Spinal cord (tissue), 10 donors: Measurements from ENCODE around the gene UBTF. TPM values are rescaled to one million over a fixed set of nuclear protein-coding genes. Genes with fewer than 3 reads are reported as not detected.
"Not testable (repeated sequence)": the region's sequence is repeated elsewhere in the genome, so short reads cannot be mapped to it uniquely, and the experiment has no call there.

Experiments used
- DNase-seq, 6 donors: peaks; one replicate each; pipeline versions ENCODE4 v3.0.0 to v3.0.0-alpha.2; 2013 to 2015; ENCODE audit warnings: low spot score in 6 of 6, low read depth in 4 of 6
- H3K27ac ChIP-seq: one replicate; pipeline ENCODE4 v1.5.1; 2013; ENCODE audit warnings: low read depth, low read length, control low read depth
- H3K27me3 ChIP-seq: one replicate; pipeline ENCODE4 v1.6.1; 2013; ENCODE audit warnings: low read length; ENCODE audit not compliant: control insufficient read depth, insufficient read depth
- H3K36me3 ChIP-seq: one replicate; pipeline ENCODE4 v1.6.1; 2013; ENCODE audit warnings: low read length; ENCODE audit not compliant: control insufficient read depth, insufficient read depth
- H3K4me1 ChIP-seq: one replicate; pipeline ENCODE4 v1.6.1; 2013; ENCODE audit warnings: low read length; ENCODE audit not compliant: control insufficient read depth, insufficient read depth
- H3K4me3 ChIP-seq: one replicate; pipeline ENCODE4 v1.5.1; 2013; ENCODE audit warnings: low read depth, low read length, control low read depth
- H3K9me3 ChIP-seq: one replicate; pipeline ENCODE4 v1.6.1; 2013; ENCODE audit warnings: low read length; ENCODE audit not compliant: control insufficient read depth, insufficient read depth
- WGBS: methylation state at CpG from one replicate; pipeline ENCODE4 v1.1.5; 2013; ENCODE audit warnings: missing lambda C conversion rate; ENCODE audit not compliant: insufficient coverage; 5-methylcytosine and 5-hydroxymethylcytosine counted together
- polyA plus RNA-seq, 2 donors: library from polyadenylated mRNA; unstranded; fragments of 120-200 nt; gene quantifications; one replicate each; pipeline ENCODE4 v1.2.1, GENCODE V29; 2013; ENCODE audit not compliant: insufficient read length in 2 of 2
- total RNA-seq, 2 donors: library from RNA; depleted of rRNA in 1 of 2; stranded (reverse); fragments of 120-200 nt in 1 of 2; fragments of >200 nt in 1 of 2; gene quantifications; one replicate each; pipeline versions ENCODE4 v1.2.3 to v1.2.4, GENCODE V29; 2013 to 2014
- donor health status: healthy.

UBTF gene
- total and polyA plus RNA-seq, 4 donors = 48.6 to 127 (median 112) TPM

DNA sequence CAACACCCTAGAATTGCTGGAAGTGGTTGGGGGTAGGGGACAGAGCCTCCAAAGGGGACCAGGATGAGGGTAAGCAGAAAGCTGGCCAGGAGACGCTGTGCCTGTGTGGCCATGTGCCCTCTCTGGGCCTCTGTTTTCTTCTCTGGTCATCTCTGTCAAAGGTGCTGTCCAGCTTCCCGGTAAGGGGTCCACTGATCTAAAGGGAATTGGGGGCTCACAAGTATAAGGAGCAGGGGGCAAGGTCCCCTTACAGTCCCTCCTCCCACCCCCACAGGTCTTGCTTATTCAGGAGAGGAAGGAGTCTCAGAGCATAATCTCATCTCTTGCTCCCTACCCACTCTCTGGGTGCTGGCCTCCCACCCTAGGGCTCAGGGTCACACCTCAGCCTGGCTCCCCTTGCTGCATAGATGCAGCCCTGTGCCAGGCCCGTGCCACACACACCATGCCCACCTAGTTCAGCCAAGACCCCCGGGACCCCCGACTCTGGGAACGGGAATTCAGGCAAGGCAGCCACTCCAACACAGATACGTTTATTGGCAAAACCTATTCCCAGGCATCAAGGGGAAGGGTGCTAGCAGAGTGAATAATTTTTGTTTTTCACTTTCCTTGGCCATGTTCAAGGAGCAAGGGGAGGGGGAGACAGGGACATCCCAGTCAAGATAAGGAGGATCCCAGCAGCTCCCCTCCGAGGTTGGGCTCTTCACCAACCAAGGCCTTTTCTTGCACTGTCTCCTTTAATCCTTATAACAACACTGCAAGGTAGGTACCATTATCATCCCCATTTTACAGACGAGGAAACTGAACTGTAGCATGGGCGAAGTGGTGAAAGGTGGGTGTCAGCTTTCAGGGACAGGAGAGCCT is 28.6 kb upstream of the UBTF start:
- no peak overlapping the region for H3K4me3 ChIP-seq
- no peak overlapping the region for H3K27ac ChIP-seq
- no peak for DNase-seq
- H3K27me3 ChIP-seq = no peaks in the 10 kb centered on the region
- WGBS = 80% methylated on average over 1 of the region's 10 CpGs
- H3K36me3 ChIP-seq = no peaks in the 10 kb centered on the region
- H3K4me1 ChIP-seq = peaks cover 8% of the 10 kb centered on the region
- H3K9me3 ChIP-seq = no peaks in the 10 kb centered on the region

- Histone ChIP-seq H3K27ac (no peak overlapping the region), H3K4me1 (peaks cover 8% of the 10 kb centered on the region), H3K4me3 (no peak overlapping the region), H3K27me3 (no peaks in the 10 kb centered on the region), H3K36me3 (no peaks in the 10 kb centered on the region), H3K9me3 (no peaks in the 10 kb centered on the region)
- no peak for DNase-seq
- WGBS = 65% methylated on average over 7 of the region's 7 CpGs
Measured at GRCh38 chr17:44247440-44247841, 28.0 kb upstream of the UBTF start.

- no peak overlapping the region for H3K27ac ChIP-seq
- no peaks in the 10 kb centered on the region for H3K36me3 ChIP-seq
- no peaks in the 10 kb centered on the region for H3K9me3 ChIP-seq
- H3K4me3 ChIP-seq = no peak overlapping the region
- H3K4me1 ChIP-seq = peaks cover under 1% of the 10 kb centered on the region
- whole genome bisulfite sequencing = 57% methylated on average over 2 of the region's 6 CpGs
- no peak for DNase-seq
- H3K27me3 ChIP-seq = no peaks in the 10 kb centered on the region
Measured at GRCh38 chr17:44241106-44241624, 21.7 kb upstream of the UBTF start.

DNA sequence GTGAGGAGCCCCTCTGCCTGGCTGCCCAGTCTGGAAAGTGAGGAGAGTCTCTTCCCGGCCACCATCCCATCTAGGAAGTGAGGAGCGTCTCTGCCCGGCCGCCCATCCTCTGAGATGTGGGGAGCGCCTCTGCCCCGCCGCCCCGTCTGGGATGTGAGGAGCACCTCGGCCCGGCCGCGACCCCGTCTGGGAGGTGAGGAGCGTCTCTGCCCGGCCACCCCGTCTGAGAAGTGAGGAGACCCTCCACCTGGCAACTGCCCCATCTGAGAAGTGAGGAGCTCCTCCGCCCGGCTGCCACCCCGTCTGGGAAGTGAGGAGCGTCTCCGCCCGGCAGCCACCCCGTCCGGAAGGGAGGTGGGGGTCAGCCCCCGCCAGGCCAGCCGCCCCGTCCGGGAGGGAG is 18.4 kb upstream of the UBTF start:
- not testable (repeated sequence) for H3K9me3 ChIP-seq, H3K27ac ChIP-seq, H3K36me3 ChIP-seq, H3K27me3 ChIP-seq, H3K4me1 ChIP-seq, DNase-seq, H3K4me3 ChIP-seq
- WGBS = 90% methylated on average over 6 of the region's 28 CpGs

DNA sequence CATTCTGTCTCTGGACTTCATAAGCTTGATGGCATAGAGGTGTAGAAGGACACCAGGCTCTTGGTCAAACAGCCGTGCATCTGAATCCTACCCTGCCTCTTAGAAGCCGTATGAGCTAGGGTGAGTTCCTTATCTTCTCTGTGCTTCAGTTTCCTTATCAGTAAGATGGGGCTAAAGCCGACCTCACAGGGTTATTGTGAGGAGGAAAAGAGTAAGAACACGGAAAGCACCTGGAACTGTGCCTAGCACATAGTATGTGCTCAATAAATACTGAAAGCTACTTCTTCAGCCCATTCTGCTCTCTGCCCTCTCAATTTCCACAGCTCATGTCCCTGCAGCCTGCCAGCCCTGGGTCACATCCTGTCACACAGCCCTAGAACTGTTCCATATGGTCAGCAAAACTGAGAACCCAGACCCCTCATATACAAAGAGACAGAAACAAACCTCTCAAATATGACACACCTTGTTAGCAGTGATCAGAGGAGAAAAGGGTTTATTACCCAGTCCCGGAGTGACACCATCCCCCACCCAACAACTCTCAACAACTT is 17.0 kb upstream of the UBTF start:
- Histone ChIP-seq H3K4me3 (no peak overlapping the region), H3K27ac (no peak overlapping the region), H3K4me1 (no peaks in the 10 kb centered on the region), H3K36me3 (no peaks in the 10 kb centered on the region), H3K27me3 (no peaks in the 10 kb centered on the region), H3K9me3 (no peaks in the 10 kb centered on the region)
- 75% methylated on average over 1 of the region's 5 CpGs for WGBS
- no peak for DNase-seq

DNA sequence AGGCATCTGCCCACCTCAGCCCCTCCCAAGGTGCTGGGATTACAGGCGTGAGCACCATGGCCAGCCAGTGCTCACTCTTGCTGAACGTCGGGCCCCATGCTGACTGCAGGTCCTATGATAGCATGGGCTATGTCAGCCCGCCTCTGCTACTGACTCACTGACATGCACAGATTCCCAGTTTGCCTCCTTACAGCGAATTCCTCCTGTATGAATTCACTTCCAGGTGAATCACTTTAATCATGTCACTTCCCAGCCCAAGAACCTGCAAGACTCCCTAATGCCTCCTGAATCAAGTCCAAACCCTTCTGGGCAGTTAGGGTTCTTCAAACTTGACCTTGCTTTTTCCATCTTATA is 16.1 kb upstream of the UBTF start:
- no peaks in the 10 kb centered on the region for H3K4me1 ChIP-seq
- H3K4me3 ChIP-seq = no peak overlapping the region
- WGBS = 72% methylated on average over 5 of the region's 5 CpGs
- no peaks in the 10 kb centered on the region for H3K27me3 ChIP-seq
- no peaks in the 10 kb centered on the region for H3K9me3 ChIP-seq
- no peaks in the 10 kb centered on the region for H3K36me3 ChIP-seq
- DNase-seq = no peak
- no peak overlapping the region for H3K27ac ChIP-seq

- no peaks in the 10 kb centered on the region for H3K27me3 ChIP-seq
- H3K27ac ChIP-seq = no peak overlapping the region
- no peaks in the 10 kb centered on the region for H3K9me3 ChIP-seq
- no peak for DNase-seq
- H3K36me3 ChIP-seq = no peaks in the 10 kb centered on the region
- WGBS = no CpG with 5 or more reads among the region's 5 CpGs
- no peak overlapping the region for H3K4me3 ChIP-seq
- no peaks in the 10 kb centered on the region for H3K4me1 ChIP-seq
Measured at GRCh38 chr17:44233582-44233981, 14.1 kb upstream of the UBTF start.

- no peak overlapping the region for H3K4me3 ChIP-seq
- H3K36me3 ChIP-seq = no peaks in the 10 kb centered on the region
- H3K27ac ChIP-seq = no peak overlapping the region
- H3K27me3 ChIP-seq = no peaks in the 10 kb centered on the region
- H3K4me1 ChIP-seq = no peaks in the 10 kb centered on the region
- DNase-seq = no peak
- WGBS = 96% methylated on average over 4 of the region's 7 CpGs
- no peaks in the 10 kb centered on the region for H3K9me3 ChIP-seq
Measured at GRCh38 chr17:44232061-44232460, 12.6 kb upstream of the UBTF start.

DNA sequence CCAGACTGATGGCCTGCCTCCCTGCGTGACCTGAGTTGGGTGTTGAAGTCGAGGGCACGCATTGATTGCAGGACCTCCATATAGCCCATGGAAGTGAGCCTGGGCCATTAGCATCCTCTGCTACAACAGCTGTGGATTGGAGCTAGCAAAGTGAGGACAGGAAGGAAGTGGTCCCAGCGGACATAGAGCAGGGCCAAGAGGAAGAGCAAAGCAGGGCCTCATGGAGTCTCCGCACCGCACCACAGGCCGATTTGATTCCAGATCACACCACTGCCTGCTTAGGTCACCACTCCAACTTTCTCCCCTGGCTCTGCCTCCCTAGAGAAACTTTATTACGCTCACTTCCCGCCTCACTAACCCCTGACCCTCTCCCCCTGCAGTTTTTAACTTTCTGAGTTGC is 10.7 kb upstream of the UBTF start:
- no peak for DNase-seq
- no peak overlapping the region for H3K27ac ChIP-seq
- H3K4me3 ChIP-seq = no peak overlapping the region
- H3K9me3 ChIP-seq = no peaks in the 10 kb centered on the region
- H3K36me3 ChIP-seq = no peaks in the 10 kb centered on the region
- H3K4me1 ChIP-seq = no peaks in the 10 kb centered on the region
- WGBS = 85% methylated on average over 8 of the region's 9 CpGs
- no peaks in the 10 kb centered on the region for H3K27me3 ChIP-seq

DNA sequence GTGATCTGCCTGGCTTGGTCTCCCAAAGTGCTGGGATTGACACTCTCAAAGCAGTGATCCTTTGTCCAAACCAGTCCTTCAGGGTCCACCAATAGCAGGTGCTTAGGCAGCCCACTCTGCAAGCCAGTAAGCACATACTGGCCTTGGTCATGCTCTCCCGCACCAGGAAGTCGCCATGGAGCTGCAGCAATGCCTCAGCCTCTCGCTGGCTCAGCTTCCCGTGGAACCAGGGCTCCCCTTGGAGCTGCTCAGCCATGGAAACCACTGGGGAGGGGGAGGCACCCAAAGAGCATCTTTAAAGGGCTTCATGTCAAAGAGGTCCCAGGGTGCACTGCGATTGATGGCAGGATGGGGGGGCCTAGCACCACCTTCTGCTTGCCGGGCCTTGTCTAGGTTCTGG is 9.6 kb upstream of the UBTF start:
- no peaks in the 10 kb centered on the region for H3K9me3 ChIP-seq
- peaks cover 6% of the 10 kb centered on the region for H3K4me1 ChIP-seq
- no peak overlapping the region for H3K4me3 ChIP-seq
- H3K27me3 ChIP-seq = no peaks in the 10 kb centered on the region
- no peaks in the 10 kb centered on the region for H3K36me3 ChIP-seq
- DNase-seq = no peak
- no peak overlapping the region for H3K27ac ChIP-seq
- 56% methylated on average over 6 of the region's 6 CpGs for WGBS
